ENCODE measurements around the gene RRP15.

GRCh38 chr1:218257971-218258370 is 27.1 kb upstream of the RRP15 start:
- TF ChIP-seq POLR2AphosphoS5 (IDR thresholded peaks at IDR 0.05; ENCODE audit: low read depth, low read length) (no peak), CTCF (IDR thresholded peaks at IDR 0.05 in 2 of 3, conservative IDR thresholded peaks at IDR 0.05 in 1 of 3; ENCODE audit: borderline replicate concordance in 1 of 3, insufficient read depth in 1 of 3, low read depth in 2 of 3, low read length in 2 of 3) (no peak), ZBTB33 (IDR thresholded peaks at IDR 0.05; ENCODE audit: extremely low read depth, insufficient replicate concordance, low read length) (no peak), MAX (IDR thresholded peaks at IDR 0.05) (no peak), JUND (IDR thresholded peaks at IDR 0.05) (no peak), EZH2 (IDR thresholded peaks at IDR 0.05) (no peak)
